ENCODE measurements around the gene KASH5. TPM values are rescaled to one million over a fixed set of nuclear protein-coding genes. Genes with fewer than 3 reads are reported as not detected.

Gene KASH5
- total and polyA plus RNA-seq, 2 of the 4 experiments (the other 2 are of a cell fraction) = not detected

DNA sequence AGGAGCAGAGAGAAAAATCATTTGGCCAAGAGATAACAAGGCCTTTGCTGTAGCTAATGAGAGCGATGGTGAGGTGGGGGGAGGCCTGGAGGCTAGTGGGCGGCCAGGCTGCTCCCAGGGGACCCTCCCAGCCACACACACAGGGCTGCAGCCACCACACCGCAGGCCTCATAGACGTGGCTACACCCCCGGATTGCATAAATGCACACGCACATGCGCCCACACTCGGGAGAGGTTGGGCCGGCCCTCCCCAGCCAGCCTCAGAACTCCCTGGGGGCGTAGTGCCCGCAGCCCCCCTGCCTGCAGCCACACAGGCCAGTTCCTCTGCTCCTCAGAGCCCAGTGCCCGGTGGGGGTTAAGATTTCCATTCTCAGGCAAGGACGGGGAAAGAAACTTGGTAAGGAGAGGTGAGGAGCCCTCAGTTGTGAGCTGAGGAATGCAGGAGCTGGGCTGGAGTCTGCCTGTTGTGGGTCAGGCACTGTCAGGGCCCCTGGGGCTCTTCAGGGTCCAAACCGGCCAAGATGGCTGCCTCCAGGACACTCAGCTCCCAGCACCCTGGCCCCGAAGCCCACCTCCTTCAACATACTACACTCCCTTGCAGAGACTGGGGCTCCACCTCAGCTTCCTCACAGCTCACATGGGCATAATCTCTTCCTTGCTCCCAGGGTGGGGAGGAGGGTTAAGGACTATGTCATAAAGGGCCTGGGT is 27.2 kb downstream of the KASH5 start:
- Histone ChIP-seq H3K23ac (ENCODE audit: low read depth, low read length) (no peak overlapping the region), H3K27me3 (ENCODE audit: control insufficient read depth, insufficient read depth, low read length) (peaks cover 69% of the 10 kb centered on the region), H3K9me3 (ENCODE audit: control insufficient read depth, insufficient read depth, low read length) (no peaks in the 10 kb centered on the region), H2BK15ac (ENCODE audit: low read depth, low read length) (no peak overlapping the region), H3K14ac (replicated peaks; ENCODE audit: low read depth, low read length) (no peak overlapping the region), H2BK5ac (ENCODE audit: low read depth, low read length, poor library complexity, severe bottlenecking) (no peak overlapping the region), H4K5ac (ENCODE audit: low read depth, low read length) (no peak overlapping the region), H3K27ac (ENCODE audit: insufficient read depth, low read length) (no peak overlapping the region), H2BK120ac (ENCODE audit: low read depth, low read length) (no peak overlapping the region), H3K9ac (ENCODE audit: low read depth, low read length) (no peak overlapping the region), H2AK5ac (ENCODE audit: low read depth, low read length) (no peak overlapping the region), H3K4me2 (ENCODE audit: low read depth, low read length) (no peak overlapping the region), H3K18ac (ENCODE audit: low read depth, low read length) (no peak overlapping the region), H3K56ac (ENCODE audit: extremely low read depth, insufficient read depth, low read length) (no peak overlapping the region), H3K4me3 (ENCODE audit: insufficient read depth, low read depth, low read length) (no peak overlapping the region), H4K8ac (ENCODE audit: low read depth in 2 of 2, low read length in 2 of 2) (no peak overlapping the region), H3K79me1 (ENCODE audit: low read depth in 1 of 2, low read length in 2 of 2) (no peaks in the 10 kb centered on the region), H4K20me1 (ENCODE audit: insufficient read depth, low read length) (no peaks in the 10 kb centered on the region), H3K4me1 (ENCODE audit: control insufficient read depth, insufficient read depth, low read length) (no peaks in the 10 kb centered on the region), H2AFZ (replicated peaks; ENCODE audit: low read length, poor library complexity) (no peak overlapping the region), H3K4ac (ENCODE audit: low read depth, low read length) (no peak overlapping the region), H2AK9ac (replicated peaks; ENCODE audit: low read depth, low read length, poor library complexity) (no peak overlapping the region), H3K9me1 (ENCODE audit: insufficient read depth, low read length) (no peaks in the 10 kb centered on the region), H2BK20ac (ENCODE audit: low read depth, low read length) (no peak overlapping the region), H3K36me3 (ENCODE audit: control insufficient read depth, insufficient read depth, low read length) (no peaks in the 10 kb centered on the region), H4K91ac (ENCODE audit: insufficient read depth, low read depth, low read length) (no peak overlapping the region)
- CTCF ChIA-PET = no interaction called here
- intact Hi-C loops (cut with micrococcal nuclease) (no loop called here), in situ Hi-C loops (cut with MboI; ENCODE audit: low sequenced_read_pairs) (no loop called here), dilution Hi-C loops (cut with HindIII; ENCODE audit: low sequenced_read_pairs, unreplicated experiment) (no loop called here)
- BruUV-seq (replicated peaks) = no TSS peak
- POLR2A ChIA-PET (ENCODE audit: unreplicated experiment) = no interaction called here
- DNase-seq (no peak), ATAC-seq (ENCODE audit: low read depth) (no peak)
- no CpG with 5 or more reads among the region's 15 CpGs for WGBS, 2 experiments (ENCODE audit: extremely low coverage in 2 of 2, insufficient read length in 1 of 2)
- TF ChIP-seq POLR2A (IDR thresholded peaks at IDR 0.05; ENCODE audit: low read depth, low read length) = no peak

All from IMR-90 (cell line).